ENCODE measurements around the gene ROBO1. TPM values are rescaled to one million over a fixed set of nuclear protein-coding genes. Genes with fewer than 3 reads are reported as not detected.

Gene ROBO1
- polyA plus RNA-seq, 1 donor: 16.2 TPM

GRCh38 chr3:79230266-79230665 is 537.5 kb downstream of the ROBO1 start:
- no peaks in the 10 kb centered on the region for H3K9me3 ChIP-seq (ENCODE audit: control insufficient read depth, low read depth, low read length)
- no peak for DNase-seq
- H3K4me1 ChIP-seq (ENCODE audit: control insufficient read depth, insufficient read depth, low read length): no peaks in the 10 kb centered on the region
- H3K27me3 ChIP-seq (ENCODE audit: control insufficient read depth, insufficient read depth, low read length): no peaks in the 10 kb centered on the region
- H3K4me3 ChIP-seq (ENCODE audit: low read length): no peak overlapping the region
- no peaks in the 10 kb centered on the region for H3K36me3 ChIP-seq (ENCODE audit: control insufficient read depth, insufficient read depth, low read length)
- H3K27ac ChIP-seq (ENCODE audit: low read length): no peak overlapping the region
- 67% methylated on average over 1 of the region's 1 CpG for WGBS (ENCODE audit: insufficient coverage, low lambda C conversion rate)

GRCh38 chr3:79217096-79217495 is 550.7 kb downstream of the ROBO1 start:
- no peak for DNase-seq
- 88% methylated on average over 2 of the region's 2 CpGs for WGBS (ENCODE audit: insufficient coverage, low lambda C conversion rate)

GRCh38 chr3:79215286-79215685 is 552.5 kb downstream of the ROBO1 start:
- DNase-seq: peak in 1 of 2 donors; percentile 2
- H3K36me3 ChIP-seq (ENCODE audit: control insufficient read depth, insufficient read depth, low read length): no peaks in the 10 kb centered on the region
- WGBS (ENCODE audit: insufficient coverage, low lambda C conversion rate): 60% methylated on average over 1 of the region's 4 CpGs

More at GRCh38 chr3:79217096-79217495, 550.7 kb downstream of the ROBO1 start:
- H3K36me3 ChIP-seq (ENCODE audit: control insufficient read depth, insufficient read depth, low read length): no peaks in the 10 kb centered on the region
- H3K9me3 ChIP-seq (ENCODE audit: control insufficient read depth, low read depth, low read length): no peaks in the 10 kb centered on the region
- no peaks in the 10 kb centered on the region for H3K4me1 ChIP-seq (ENCODE audit: control insufficient read depth, insufficient read depth, low read length)
- H3K27ac ChIP-seq (ENCODE audit: low read length): no peak overlapping the region
- H3K27me3 ChIP-seq (ENCODE audit: control insufficient read depth, insufficient read depth, low read length): no peaks in the 10 kb centered on the region
- H3K4me3 ChIP-seq (ENCODE audit: low read length): no peak overlapping the region

GRCh38 chr3:79211586-79212359 is 556.0 kb downstream of the ROBO1 start:
- peaks cover 2% of the 10 kb centered on the region for H3K9me3 ChIP-seq (ENCODE audit: control insufficient read depth, low read depth, low read length)
- no peak overlapping the region for H3K27ac ChIP-seq (ENCODE audit: low read length)
- no peaks in the 10 kb centered on the region for H3K36me3 ChIP-seq (ENCODE audit: control insufficient read depth, insufficient read depth, low read length)
- H3K4me3 ChIP-seq (ENCODE audit: low read length): no peak overlapping the region
- H3K4me1 ChIP-seq (ENCODE audit: control insufficient read depth, insufficient read depth, low read length): no peaks in the 10 kb centered on the region
- no peak for DNase-seq
- no peaks in the 10 kb centered on the region for H3K27me3 ChIP-seq (ENCODE audit: control insufficient read depth, insufficient read depth, low read length)
- WGBS (ENCODE audit: insufficient coverage, low lambda C conversion rate): no CpG with 5 or more reads among the region's 12 CpGs

More at GRCh38 chr3:79215286-79215685, 552.5 kb downstream of the ROBO1 start:
- Histone ChIP-seq H3K27me3 (ENCODE audit: control insufficient read depth, insufficient read depth, low read length) (no peaks in the 10 kb centered on the region), H3K4me1 (ENCODE audit: control insufficient read depth, insufficient read depth, low read length) (no peaks in the 10 kb centered on the region), H3K27ac (ENCODE audit: low read length) (no peak overlapping the region), H3K9me3 (ENCODE audit: control insufficient read depth, low read depth, low read length) (no peaks in the 10 kb centered on the region), H3K4me3 (ENCODE audit: low read length) (no peak overlapping the region)

GRCh38 chr3:79204351-79204750 is 563.4 kb downstream of the ROBO1 start:
- Histone ChIP-seq H3K4me1 (ENCODE audit: control insufficient read depth, insufficient read depth, low read length) (no peaks in the 10 kb centered on the region), H3K36me3 (ENCODE audit: control insufficient read depth, insufficient read depth, low read length) (no peaks in the 10 kb centered on the region), H3K9me3 (ENCODE audit: control insufficient read depth, low read depth, low read length) (no peaks in the 10 kb centered on the region), H3K4me3 (ENCODE audit: low read length) (no peak overlapping the region), H3K27me3 (ENCODE audit: control insufficient read depth, insufficient read depth, low read length) (no peaks in the 10 kb centered on the region), H3K27ac (ENCODE audit: low read length) (no peak overlapping the region)
- no peak for DNase-seq
- WGBS (ENCODE audit: insufficient coverage, low lambda C conversion rate): no CpG with 5 or more reads among the region's 3 CpGs

- no peak for DNase-seq
- WGBS (ENCODE audit: insufficient coverage, low lambda C conversion rate): 0% methylated on average over 1 of the region's 3 CpGs
- Histone ChIP-seq H3K9me3 (ENCODE audit: control insufficient read depth, low read depth, low read length) (no peaks in the 10 kb centered on the region), H3K4me1 (ENCODE audit: control insufficient read depth, insufficient read depth, low read length) (no peaks in the 10 kb centered on the region), H3K27me3 (ENCODE audit: control insufficient read depth, insufficient read depth, low read length) (no peaks in the 10 kb centered on the region), H3K36me3 (ENCODE audit: control insufficient read depth, insufficient read depth, low read length) (no peaks in the 10 kb centered on the region), H3K27ac (ENCODE audit: low read length) (no peak overlapping the region), H3K4me3 (ENCODE audit: low read length) (no peak overlapping the region)
These were observed 564.7 kb downstream of the ROBO1 start for GRCh38 chr3:79203144-79203519.

GRCh38 chr3:79202471-79203143 is 565.2 kb downstream of the ROBO1 start:
- no peak for DNase-seq
- Histone ChIP-seq H3K27ac (ENCODE audit: low read length) (no peak overlapping the region), H3K27me3 (ENCODE audit: control insufficient read depth, insufficient read depth, low read length) (no peaks in the 10 kb centered on the region), H3K9me3 (ENCODE audit: control insufficient read depth, low read depth, low read length) (no peaks in the 10 kb centered on the region), H3K4me1 (ENCODE audit: control insufficient read depth, insufficient read depth, low read length) (no peaks in the 10 kb centered on the region), H3K4me3 (ENCODE audit: low read length) (no peak overlapping the region), H3K36me3 (ENCODE audit: control insufficient read depth, insufficient read depth, low read length) (no peaks in the 10 kb centered on the region)
- 90% methylated on average over 4 of the region's 5 CpGs for WGBS (ENCODE audit: insufficient coverage, low lambda C conversion rate)

GRCh38 chr3:79200456-79200855 is 567.3 kb downstream of the ROBO1 start:
- no peaks in the 10 kb centered on the region for H3K9me3 ChIP-seq (ENCODE audit: control insufficient read depth, low read depth, low read length)

GRCh38 chr3:79199966-79200365 is 567.8 kb downstream of the ROBO1 start:
- 86% methylated on average over 1 of the region's 1 CpG for WGBS (ENCODE audit: insufficient coverage, low lambda C conversion rate)
- H3K27me3 ChIP-seq (ENCODE audit: control insufficient read depth, insufficient read depth, low read length): no peaks in the 10 kb centered on the region
- DNase-seq: no peak
- H3K9me3 ChIP-seq (ENCODE audit: control insufficient read depth, low read depth, low read length): no peaks in the 10 kb centered on the region
- no peaks in the 10 kb centered on the region for H3K4me1 ChIP-seq (ENCODE audit: control insufficient read depth, insufficient read depth, low read length)
- no peak overlapping the region for H3K4me3 ChIP-seq (ENCODE audit: low read length)
- no peak overlapping the region for H3K27ac ChIP-seq (ENCODE audit: low read length)
- no peaks in the 10 kb centered on the region for H3K36me3 ChIP-seq (ENCODE audit: control insufficient read depth, insufficient read depth, low read length)

More at GRCh38 chr3:79200456-79200855, 567.3 kb downstream of the ROBO1 start:
- Histone ChIP-seq H3K4me1 (ENCODE audit: control insufficient read depth, insufficient read depth, low read length) (no peaks in the 10 kb centered on the region), H3K4me3 (ENCODE audit: low read length) (no peak overlapping the region), H3K27me3 (ENCODE audit: control insufficient read depth, insufficient read depth, low read length) (no peaks in the 10 kb centered on the region), H3K27ac (ENCODE audit: low read length) (no peak overlapping the region), H3K36me3 (ENCODE audit: control insufficient read depth, insufficient read depth, low read length) (no peaks in the 10 kb centered on the region)
- WGBS (ENCODE audit: insufficient coverage, low lambda C conversion rate): no CpG with 5 or more reads among the region's 1 CpG
- DNase-seq: no peak

GRCh38 chr3:79187426-79187825 is 580.4 kb downstream of the ROBO1 start:
- no peaks in the 10 kb centered on the region for H3K27me3 ChIP-seq (ENCODE audit: control insufficient read depth, insufficient read depth, low read length)
- no peak overlapping the region for H3K4me3 ChIP-seq (ENCODE audit: low read length)
- H3K9me3 ChIP-seq (ENCODE audit: control insufficient read depth, low read depth, low read length): no peaks in the 10 kb centered on the region
- no peak for DNase-seq
- no peak overlapping the region for H3K27ac ChIP-seq (ENCODE audit: low read length)
- 73% methylated on average over 3 of the region's 5 CpGs for WGBS (ENCODE audit: insufficient coverage, low lambda C conversion rate)
- no peaks in the 10 kb centered on the region for H3K4me1 ChIP-seq (ENCODE audit: control insufficient read depth, insufficient read depth, low read length)
- H3K36me3 ChIP-seq (ENCODE audit: control insufficient read depth, insufficient read depth, low read length): no peaks in the 10 kb centered on the region
